Measurements from ENCODE around the gene WDR45B.

DNA sequence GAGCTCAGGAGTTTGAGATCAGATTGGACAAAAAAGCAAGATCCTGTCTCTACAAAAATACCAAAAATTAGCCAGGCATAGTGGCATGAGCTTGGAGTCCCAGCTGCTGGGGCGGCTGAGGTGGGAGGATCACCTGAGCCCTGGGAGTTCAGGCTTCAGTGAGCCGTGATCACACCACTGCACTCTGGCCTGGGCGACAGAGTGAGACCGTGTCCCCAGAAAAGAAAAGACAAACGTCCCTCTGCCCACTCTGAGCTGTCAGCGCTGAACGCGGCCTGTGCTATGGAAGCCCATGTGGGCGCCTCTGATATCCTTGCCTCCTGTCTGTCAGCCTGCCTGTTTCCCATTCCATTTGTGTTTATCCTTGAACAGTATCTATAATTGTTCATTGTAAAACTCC lies 78.0 kb downstream of the WDR45B start:
- TF ChIP-seq EZH2 (IDR thresholded peaks at IDR 0.05; ENCODE audit: insufficient read depth, poor library complexity, severe bottlenecking) (no peak), EZH2phosphoT487 (IDR thresholded peaks at IDR 0.05; ENCODE audit: insufficient read depth, low read depth) (no peak)

All from GM23248 (cell line).